ENCODE data around the gene PTEN.

DNA sequence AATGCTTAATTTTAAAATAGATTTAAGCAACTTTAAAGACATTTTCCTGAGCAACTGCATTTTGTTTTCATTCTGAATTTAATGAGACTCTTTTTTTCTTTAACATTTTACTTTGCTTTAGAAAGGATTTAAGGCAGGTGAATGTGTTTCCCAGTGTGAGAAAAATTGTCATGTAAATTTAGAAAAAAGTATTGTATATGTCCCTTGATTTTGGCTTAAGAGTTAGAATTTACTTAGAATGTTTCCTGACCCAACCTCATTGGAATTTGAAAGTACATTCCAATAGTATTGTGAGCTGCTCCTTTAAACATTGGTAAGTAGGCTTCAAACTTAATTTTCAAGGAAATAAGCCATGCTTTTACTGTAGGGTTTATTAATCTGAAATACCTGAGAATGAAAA, 110.2 kb downstream of the PTEN start:
- TF ChIP-seq ZBTB1 (CRISPR knock-in tag; IDR thresholded peaks at IDR 0.05; ENCODE audit: borderline replicate concordance, low read depth) (no peak), POLR2AphosphoS5 (IDR thresholded peaks at IDR 0.05; ENCODE audit: control insufficient read depth, insufficient read depth, low read depth, low read length) (no peak)
- TF ChIP-seq, protein P1, sequence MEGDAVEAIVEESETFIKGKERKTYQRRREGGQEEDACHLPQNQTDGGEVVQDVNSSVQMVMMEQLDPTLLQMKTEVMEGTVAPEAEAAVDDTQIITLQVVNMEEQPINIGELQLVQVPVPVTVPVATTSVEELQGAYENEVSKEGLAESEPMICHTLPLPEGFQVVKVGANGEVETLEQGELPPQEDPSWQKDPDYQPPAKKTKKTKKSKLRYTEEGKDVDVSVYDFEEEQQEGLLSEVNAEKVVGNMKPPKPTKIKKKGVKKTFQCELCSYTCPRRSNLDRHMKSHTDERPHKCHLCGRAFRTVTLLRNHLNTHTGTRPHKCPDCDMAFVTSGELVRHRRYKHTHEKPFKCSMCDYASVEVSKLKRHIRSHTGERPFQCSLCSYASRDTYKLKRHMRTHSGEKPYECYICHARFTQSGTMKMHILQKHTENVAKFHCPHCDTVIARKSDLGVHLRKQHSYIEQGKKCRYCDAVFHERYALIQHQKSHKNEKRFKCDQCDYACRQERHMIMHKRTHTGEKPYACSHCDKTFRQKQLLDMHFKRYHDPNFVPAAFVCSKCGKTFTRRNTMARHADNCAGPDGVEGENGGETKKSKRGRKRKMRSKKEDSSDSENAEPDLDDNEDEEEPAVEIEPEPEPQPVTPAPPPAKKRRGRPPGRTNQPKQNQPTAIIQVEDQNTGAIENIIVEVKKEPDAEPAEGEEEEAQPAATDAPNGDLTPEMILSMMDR (IDR thresholded peaks at IDR 0.05 in 2 of 3, conservative IDR thresholded peaks at IDR 0.05 in 1 of 3; ENCODE audit: insufficient read depth in 2 of 3, low read depth in 1 of 3, low read length in 3 of 3): no peak

Measured in K562 (cell line).